SKM-1 treated with dmso at 0.1 percent for 144 hours (cell line): ENCODE results near the gene NUMA1.

Experiments used
- DNase-seq: peaks from one replicate; lab custom pipeline; 2025; ENCODE audit not compliant: unreplicated experiment; lab: John Stamatoyannopoulos, UW

NUMA1 gene

DNA sequence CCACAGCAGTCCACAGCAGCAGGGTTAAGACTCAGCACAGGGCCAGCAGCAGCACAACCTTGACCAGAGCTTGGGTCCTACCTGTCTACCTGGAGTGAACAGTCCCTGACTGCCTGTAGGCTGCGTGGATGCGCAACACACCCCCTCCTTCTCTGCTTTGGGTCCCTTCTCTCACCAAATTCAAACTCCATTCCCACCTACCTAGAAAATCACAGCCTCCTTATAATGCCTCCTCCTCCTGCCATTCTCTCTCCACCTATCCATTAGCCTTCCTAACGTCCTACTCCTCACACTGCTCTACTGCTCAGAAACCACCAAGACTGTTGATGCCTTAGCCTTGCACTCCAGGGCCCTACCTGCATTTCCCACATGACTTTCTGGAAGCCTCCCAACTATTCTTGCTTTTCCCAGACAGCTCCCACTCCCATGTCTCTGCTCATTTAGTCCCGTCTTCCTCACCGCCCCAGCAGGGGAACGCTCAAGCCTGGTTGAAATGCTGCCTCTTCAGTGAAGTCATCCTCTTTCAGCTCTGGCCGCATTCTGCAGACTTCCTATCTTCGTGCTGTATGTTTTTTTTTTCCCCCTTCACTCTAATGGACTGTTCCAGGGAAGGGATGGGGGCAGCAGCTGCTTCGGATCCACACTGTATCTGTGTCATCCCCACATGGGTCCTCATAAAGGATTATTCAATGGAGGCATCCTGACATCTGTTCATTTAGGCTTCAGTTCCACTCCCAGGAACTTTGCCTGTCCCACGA is 78.3 kb downstream of the NUMA1 start:
- no peak for DNase-seq

DNA sequence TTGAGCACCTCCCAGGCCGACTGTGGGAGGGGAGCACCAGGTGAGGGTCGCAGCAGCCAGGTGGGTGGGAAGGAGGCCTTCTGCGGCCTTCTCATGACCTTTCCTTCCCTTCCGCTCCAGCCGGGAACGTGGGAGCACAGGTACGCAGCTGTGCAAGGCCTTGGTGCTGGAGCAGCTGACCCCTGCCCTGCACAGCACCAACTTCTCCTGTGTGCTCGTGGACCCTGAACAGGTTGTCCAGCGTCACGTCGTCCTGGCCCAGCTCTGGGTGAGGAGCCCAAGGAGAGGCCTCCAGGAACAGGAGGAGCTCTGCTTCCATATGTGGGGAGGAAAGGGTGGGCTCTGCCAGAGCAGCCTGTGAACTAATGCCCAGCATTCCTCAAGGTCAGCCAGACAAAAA is 79.1 kb downstream of the NUMA1 start:
- no peak for DNase-seq

DNA sequence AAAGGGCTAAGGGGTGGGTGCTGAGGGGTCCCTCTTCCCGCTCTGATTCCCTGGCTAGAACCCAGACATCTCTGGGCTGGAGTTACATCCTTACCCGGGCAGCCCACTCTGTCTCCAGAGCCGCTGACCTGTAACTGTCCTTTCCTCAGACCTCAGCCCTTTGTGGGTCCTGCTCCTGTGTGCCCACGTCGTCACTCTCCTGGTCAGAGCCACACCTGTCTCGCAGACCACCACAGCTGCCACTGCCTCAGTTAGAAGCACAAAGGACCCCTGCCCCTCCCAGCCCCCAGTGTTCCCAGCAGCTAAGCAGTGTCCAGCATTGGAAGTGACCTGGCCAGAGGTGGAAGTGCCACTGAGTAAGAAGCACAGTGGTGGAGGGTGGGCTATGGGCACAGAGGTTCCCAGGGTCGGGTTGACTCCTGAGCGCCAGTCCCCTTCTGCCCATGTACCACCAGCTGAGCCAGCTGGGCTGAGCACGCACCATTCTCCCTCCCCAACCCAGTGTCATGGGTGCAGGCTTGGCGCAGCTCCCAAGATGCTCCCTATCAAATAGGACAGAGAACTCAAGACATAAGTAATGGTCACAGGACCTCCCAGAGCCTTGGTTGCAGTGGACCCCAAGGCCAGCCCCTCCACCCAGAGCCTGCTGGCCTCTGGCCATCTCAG is 80.0 kb downstream of the NUMA1 start:
- no peak for DNase-seq

DNA sequence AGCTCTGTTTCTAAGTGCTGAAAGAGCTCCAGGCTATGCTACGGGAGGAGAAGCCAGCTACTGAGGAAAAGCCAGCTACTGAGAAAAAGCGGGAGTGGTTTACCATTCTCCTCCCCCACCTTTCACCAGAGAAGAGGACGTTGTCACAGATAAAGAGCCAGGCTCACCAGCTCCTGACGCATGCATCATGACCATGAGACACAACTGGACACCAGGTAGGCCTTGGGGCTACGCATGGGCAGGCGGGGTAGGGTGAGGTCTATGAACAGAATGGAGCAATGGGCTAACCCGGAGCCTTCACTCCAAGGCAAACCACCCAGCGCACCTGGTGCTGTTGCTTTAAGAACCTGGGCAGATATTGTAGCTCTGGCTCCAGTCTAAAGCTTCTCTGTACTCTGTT is 80.5 kb downstream of the NUMA1 start:
- DNase-seq = no peak

DNA sequence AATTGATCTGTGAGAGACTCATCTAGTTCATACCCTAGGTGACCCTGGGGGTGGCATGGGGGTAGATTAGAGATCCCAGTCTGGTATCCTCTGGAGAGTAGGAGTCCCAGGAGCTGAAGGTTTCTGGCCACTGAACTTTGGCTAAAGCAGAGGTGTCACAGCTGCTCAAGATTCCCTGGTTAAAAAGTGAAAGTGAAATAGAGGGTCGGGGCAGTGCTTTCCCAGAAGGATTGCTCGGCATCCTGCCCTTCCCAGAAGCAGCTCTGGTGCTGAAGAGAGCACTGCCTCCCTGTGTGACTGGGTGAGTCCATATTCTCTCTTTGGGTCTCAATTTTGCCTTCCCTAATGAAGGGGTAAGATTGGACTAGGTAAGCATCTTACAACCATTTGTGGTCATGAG is 81.0 kb downstream of the NUMA1 start:
- DNase-seq = no peak

DNA sequence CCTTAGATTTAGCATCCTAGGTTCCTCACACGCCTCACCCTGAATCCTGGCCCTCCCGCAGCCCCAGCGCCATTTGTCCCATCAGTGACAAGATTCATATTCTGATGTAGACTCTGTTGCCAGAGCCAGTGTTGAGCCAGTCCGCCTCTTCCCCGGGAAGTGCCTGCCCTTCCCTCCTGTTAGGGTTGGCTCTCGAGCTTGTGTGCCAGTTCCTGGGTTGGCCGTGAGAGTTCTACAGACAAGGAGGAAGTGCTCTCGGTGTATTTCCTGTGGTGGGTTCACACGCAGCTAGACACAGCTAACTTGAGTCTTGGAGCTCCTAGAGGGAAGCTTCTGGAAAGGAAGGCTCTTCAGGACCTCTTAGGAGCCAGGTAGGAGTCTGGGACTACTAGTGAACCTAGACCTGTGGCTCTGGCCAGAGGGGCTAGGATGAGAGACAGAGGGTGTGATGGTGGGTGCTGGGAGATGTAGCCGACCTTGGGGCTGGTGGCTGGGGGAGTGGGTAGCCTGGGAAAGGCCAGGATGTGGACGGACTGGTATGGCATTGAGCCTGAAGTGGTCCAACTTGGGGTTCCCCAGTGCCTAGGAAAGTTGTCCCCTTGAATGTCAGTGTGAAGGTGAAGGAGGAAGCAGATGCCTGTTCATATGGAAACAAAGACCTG is 81.6 kb downstream of the NUMA1 start, which contains the start of gene IL18BP:
Gene IL18BP, plus strand, starts transcription at position 261 of the 662 bp plus-strand sequence. CDS start 1,076 bp downstream, outside the sequence.
- DNase-seq = peak; percentile 56

DNA sequence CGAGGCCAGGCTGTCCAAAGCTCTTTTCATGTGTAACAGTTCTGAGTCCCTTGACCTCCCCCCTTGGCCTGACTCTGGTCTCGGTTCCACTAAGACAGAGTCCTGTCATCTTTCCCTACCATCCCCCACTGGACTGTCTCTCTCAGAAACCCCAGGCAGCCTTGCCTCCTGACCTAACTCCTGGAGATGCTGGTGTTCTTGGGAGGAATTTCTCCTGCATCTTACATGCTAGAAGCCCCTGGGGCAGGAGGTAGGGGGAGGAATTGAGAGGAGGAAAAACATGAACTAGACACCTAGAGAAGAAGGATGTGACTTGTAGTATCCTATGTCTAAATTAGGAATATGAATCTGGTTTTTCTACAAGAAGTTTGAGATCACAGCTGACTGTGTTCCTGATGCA is 82.3 kb downstream of the NUMA1 start:
- no peak for DNase-seq

DNA sequence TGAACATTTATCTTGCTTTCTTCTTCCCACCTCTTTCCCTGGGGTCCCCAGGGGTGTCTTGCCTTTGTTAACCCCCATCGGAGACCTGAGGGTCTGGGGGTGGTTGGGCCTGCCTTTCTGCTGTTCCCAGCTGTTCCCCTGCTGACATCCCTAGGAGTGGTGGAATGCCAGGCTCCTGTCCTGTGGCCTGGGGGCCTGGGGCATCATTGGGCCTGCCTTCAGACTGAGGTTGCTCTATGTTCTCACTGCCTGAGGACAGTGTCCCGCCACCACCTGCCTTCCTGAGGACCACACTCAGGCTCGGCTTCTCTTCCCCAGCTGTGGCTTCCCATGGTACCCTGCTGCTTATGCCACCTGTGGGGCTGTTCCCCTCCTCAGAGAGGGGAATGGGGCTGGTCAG is 82.7 kb downstream of the NUMA1 start:
- no peak for DNase-seq

DNA sequence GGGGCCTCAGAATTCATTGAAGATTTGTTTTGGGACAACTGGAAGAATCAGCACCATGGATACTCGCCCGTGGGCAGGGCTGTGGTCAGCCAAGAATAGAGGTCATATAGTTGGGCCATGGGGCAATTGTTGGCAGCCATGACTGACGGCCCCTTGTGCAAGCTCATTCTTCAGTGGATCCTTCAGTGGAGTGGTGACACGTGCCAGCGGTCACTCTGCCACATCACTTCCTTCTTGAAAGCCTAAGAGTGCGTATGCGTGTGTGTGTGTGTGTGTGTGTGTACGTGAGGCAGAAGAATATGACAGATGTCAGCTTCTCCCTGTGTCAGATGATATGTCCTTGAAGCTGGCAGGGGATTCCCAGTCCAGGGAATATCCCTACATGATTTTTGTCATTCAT is 83.4 kb downstream of the NUMA1 start:
- DNase-seq = no peak

DNA sequence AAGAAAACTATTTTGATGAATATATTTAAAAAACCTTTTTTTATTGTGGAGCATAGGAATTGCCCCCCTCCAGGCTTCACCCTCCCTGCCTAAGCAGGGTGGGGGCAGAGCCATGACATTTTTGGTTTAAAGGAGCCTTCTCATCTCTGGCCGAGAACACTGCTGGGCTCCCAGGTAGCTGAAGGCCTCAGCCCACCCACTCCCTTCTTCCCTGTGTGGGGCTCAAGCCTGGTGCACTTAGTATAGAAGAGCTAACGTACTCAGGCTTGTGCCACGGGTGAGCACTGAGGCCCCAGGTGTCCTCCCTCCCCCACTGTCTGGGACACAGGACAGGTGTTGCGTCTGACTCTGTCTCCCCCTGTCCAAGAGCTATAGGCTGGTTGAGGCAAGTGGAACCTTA is 83.8 kb downstream of the NUMA1 start:
- no peak for DNase-seq

DNA sequence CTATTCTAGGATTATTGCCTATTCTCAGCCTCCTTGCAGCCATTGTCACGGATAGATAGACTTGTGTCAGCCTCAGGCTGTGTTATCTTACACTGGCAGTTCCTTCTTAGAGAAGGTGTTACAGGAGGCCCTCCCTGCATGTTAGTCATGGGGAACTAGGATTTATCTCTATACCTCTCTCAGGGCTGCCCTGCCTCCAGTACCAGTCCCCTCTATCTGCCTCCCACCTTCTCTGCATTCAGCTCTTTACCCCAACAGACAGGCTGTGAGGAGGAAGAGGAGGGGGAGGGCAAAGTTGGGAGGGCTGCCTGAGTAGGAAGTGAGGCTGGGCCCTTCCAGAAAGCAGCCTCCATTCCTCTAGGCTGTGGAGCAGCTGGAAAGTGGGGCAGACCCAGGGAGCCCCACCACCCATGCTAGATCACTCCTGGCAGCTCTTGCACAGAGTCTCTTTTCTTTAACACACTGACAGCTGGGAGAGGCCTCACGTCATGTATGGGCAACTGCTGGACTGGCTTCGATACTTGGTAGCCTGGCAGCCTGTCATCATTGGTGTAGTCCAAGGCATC is 84.5 kb downstream of the NUMA1 start:
- DNase-seq = no peak

DNA sequence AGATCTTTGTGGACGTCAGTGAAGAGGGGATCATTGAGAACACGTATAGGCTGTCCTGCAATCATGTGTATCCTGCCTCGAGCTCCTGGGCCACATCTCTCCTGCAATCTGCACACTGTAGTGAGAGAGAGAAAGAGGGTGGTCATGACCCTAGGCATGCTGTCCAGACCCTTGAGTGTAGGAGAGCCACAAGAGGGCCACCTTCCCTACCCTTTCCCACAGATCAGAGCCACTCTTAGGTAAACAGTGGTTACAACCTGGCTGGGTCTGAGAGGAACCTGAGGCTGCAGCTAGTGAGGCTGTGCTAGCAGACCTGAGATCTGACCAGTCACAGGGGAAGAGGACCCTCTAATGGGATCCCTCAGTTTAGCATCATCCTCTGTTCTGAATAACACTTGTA is 85.6 kb downstream of the NUMA1 start:
- DNase-seq = no peak

DNA sequence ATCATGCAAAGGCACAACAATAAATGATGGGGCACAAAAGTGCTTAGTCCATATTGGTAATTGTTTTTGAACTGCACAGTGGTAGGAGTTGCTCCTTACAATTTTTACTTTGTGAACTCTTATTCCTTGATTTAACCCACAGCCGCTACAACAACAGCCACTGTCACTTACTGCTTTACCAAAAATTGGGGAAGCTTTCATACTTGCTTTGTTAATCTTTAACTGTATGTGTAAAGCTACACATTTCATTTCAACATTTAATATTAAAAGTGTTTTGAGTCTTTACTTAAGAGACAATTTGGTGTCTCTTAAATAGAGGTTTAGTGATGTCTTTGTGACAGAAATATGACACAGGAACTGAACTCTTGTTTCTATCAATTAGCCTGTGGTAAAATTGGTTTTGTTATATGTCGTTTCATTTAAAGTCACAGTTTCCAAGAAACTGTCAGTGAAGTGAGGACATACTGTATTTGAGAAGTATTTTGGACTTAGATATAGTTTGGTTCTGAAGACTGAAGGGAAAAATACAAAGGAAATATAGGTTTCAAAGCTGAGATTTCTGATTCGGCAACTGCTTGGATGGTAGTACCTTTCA is 88.1 kb downstream of the NUMA1 start:
- DNase-seq = no peak

DNA sequence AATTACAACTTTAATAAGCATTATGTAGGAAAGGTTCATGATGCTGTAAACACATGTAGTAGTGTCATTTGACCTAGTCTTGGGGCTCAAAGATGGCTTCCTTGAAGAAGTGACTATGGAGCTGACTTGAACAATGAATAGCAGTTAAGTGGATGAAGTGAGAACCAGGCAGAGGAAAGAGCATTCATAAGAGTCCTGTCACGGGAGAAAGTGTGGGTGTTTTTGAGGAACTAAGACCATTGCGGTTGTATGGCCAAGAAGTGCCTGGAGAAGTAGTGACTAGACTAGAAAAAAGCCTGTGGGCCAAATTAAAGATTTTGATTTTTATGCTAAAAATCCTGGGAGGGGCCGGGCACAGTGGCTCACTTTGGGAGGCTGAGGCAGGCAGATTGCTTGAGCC is 88.8 kb downstream of the NUMA1 start:
- peak; percentile 70 for DNase-seq

DNA sequence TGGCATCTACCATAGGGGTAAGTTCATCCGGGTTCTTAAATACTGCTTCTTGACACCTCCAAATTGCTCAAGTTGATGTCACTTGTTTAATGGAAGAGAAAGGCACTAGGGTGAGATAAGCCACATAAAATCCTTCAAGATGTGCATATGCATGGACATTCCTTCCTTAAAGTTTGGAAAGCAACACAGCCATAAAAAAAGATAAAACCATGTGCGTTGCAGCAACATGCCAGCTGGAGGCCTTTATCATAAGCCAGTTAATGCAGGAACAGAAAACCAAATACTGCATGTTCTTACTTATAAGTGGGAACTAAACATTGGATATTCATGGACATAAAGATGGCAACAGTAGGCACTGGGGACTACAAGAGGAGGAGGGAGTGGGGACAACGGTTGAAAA is 89.6 kb downstream of the NUMA1 start:
- DNase-seq = no peak

DNA sequence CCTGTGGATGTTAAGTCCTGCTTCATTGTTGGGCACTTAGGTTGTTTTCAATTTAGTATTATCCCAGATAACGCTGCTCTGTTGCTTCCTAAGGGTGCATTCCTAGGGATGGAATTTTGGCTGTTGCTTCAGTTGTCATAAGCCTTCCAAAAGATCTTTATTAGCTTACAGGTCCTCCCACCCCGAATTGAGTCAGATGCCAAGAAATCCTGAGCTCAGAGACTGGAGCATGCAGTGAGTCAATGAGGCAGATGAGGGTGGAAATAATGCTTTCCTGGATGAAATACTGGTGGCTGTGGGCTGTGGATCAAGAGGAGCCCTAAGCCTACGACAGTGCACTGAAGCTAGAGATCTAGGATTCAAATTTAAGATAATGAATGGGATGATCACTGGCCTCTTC is 92.3 kb downstream of the NUMA1 start:
- no peak for DNase-seq

DNA sequence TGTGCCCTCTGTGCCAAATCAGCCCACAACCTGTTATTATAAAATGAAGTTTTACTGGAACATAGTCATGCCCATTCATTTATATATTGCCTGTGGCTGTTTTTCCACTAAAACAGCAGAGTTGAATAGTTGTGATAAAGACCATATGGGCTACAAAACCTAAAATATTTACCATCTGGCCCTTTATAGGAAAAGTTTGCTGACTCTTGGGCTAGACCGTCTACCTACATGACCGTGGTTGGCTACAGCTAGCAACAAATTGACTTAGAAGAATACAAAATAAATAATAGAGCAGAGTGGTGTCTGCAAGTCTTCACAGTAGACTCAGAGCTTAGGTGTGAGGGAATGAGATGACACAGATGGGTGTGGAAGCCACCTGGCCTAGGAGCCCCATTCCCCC is 92.8 kb downstream of the NUMA1 start:
- DNase-seq = no peak

DNA sequence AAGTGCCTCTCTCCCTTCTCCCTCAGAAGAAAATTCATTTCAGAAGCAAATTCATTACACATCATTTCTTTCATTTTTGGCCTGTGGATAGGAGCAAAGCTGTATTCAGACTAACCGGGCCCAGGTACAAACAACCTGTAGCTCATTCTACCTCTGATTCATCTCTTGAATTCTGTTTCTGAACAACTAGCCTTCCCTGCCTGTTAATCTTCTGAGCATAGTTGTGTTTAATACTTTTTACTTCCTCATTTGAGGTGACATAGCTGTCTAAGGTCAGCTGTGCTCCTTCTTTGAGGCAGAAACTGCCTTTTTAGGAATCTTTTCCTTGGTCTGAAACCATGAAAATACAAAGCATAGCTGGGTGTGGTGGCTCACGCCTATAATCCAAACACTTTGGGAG is 94.2 kb downstream of the NUMA1 start:
- peak; percentile 41 for DNase-seq

DNA sequence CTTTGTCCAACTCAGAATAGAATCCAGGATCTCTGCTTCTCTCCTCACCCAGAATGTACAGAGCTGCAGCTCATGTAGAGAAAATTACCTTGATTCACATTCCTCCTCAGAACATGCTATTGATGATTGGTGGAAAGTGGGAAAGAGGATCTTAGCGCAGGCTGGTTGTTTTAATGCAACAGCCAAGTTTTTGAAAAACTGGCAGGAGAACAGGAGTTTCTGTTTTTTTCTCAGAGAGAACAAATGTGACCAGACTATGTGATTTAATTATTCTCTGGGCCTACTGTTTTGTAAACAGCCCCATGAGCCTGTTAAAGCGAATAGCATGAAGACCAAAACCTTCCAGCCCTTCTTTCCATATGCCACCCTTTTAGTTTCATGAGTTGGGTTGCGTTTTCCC is 100.7 kb downstream of the NUMA1 start:
- no peak for DNase-seq

DNA sequence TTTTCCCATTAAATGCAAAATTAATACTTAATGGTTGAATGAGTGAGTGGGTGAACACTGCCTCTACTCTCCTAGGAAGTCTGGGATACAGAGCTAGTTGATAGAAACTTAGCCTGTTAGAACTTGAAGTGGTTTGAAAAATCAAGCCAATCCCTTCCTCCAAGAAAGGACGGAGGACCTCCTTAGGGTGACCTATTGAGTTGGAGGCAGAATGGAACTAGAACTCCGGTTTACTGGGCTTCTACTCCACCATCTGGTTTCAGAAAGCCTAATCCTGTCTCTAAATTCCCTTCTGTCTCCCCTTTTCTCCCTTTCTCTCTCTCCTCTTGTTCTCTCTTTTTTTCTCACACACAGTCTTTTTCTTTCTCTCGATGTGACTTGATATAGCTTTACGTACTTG is 101.2 kb downstream of the NUMA1 start:
- no peak for DNase-seq

DNA sequence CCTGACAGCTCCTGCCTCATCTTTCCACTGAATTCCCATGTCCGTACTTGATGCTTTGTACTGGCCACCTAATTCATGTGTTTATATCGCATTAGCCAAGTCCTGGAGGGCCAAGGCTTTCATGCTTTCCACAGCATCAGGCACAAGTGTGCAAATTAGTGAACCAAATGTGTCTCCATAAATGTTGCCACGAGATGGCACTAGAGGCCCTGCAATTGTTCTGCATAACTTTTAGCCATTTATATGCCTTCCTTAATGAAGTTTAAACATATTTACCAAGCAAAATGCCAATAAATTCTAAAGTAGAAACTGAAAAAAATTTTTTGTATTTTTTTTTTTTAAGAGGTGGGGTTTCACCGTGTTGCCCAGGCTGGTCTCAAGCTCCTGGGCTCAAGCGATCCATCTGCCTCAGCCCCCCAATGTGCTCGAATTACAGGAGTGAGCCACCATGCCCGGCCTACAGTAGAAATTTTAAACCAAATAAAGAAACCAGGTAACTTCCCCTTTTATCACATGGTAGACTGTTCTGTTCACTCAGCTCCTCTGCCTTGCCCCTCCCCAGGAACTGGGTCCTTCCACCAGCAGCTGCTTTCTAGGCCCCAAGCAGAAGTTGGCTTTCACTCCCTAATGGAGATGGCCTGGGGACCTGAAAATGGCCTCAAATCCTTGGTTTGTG is 102.5 kb downstream of the NUMA1 start:
- DNase-seq = peak; percentile 71
